H1 (cell line): ENCODE data around the gene HTRA1. TPM values are rescaled to one million over a fixed set of nuclear protein-coding genes. Genes with fewer than 3 reads are reported as not detected.

Source experiments
- CTCF ChIA-PET: fragments of 300-600 bp; sonication (Branson Sonifier 250); formaldehyde crosslinking; loops from one replicate; lab custom pipeline; 2021; ENCODE audit not compliant: partially characterized antibody; lab: Charles Lee
- POLR2A ChIA-PET: fragments of 300-600 bp; sonication (Branson Sonifier 250); formaldehyde crosslinking; loops from one replicate; lab custom pipeline; 2021; ENCODE audit warnings: inconsistent platforms; ENCODE audit not compliant: partially characterized antibody; lab: Charles Lee
- DNase-seq, 2 experiments: peaks; one replicate each; pipeline versions ENCODE4 v3.0.0 to v3.0.0-alpha.2; 2010 to 2022; ENCODE audit warnings: low spot score in 2 of 2, low read depth in 1 of 2, mixed read lengths in 1 of 2
- FAIRE-seq: peaks from 2 replicates; lab custom pipeline; 2011; peaks lifted over from hg19 to GRCh38; lab: Jason Lieb, UNC
- H2AFZ ChIP-seq: 2 replicates; pipeline ENCODE4 v1.8.1; 2012; ENCODE audit warnings: low read length, inconsistent platforms
- H2AK5ac ChIP-seq: 2 replicates; pipeline ENCODE4 v1.6.1; 2013; ENCODE audit warnings: low read depth, low read length
- H2BK120ac ChIP-seq: replicated peaks from 2 replicates; pipeline ENCODE3; 2013; ENCODE audit warnings: low read depth, low read length, inconsistent platforms
- H2BK12ac ChIP-seq: 2 replicates; pipeline ENCODE4 v1.6.1; 2013; ENCODE audit warnings: low read depth, low read length
- H2BK15ac ChIP-seq: 2 replicates; pipeline ENCODE4 v1.6.1; 2013; ENCODE audit warnings: low read length
- H2BK20ac ChIP-seq: 2 replicates; pipeline ENCODE4 v1.6.1; 2013; ENCODE audit warnings: low read length
- H2BK5ac ChIP-seq: 2 replicates; pipeline ENCODE4 v1.6.1; 2013; ENCODE audit warnings: low read depth, low read length
- H3K14ac ChIP-seq: 2 replicates; pipeline ENCODE4 v1.6.1; 2013; ENCODE audit warnings: inconsistent platforms; ENCODE audit not compliant: insufficient read length
- H3K18ac ChIP-seq: 2 replicates; pipeline ENCODE4 v1.6.1; 2013; ENCODE audit warnings: low read length; ENCODE audit errors: extremely low read depth
- H3K23ac ChIP-seq: 2 replicates; pipeline ENCODE4 v1.6.1; 2013; ENCODE audit warnings: inconsistent platforms; ENCODE audit not compliant: insufficient read length
- H3K23me2 ChIP-seq: 2 replicates; pipeline ENCODE4 v1.6.1; 2013; ENCODE audit warnings: low read depth, low read length
- H3K27ac ChIP-seq: 2 replicates; pipeline ENCODE4 v1.6.1; 2011; ENCODE audit warnings: low read depth, low read length, inconsistent platforms
- H3K27me3 ChIP-seq, 4 experiments: replicated peaks in 1 of 4; 1 replicate in 1 of 4; 2 replicates in 3 of 4; pipeline versions ENCODE4 v1.6.1 to v1.8.1; 2011 to 2013; ENCODE audit warnings: low read length in 3 of 4, mild to moderate bottlenecking in 3 of 4, inconsistent platforms in 2 of 4, mixed read lengths in 2 of 4, moderate library complexity in 1 of 4; ENCODE audit not compliant: control insufficient read depth in 3 of 4, insufficient read depth in 3 of 4; ENCODE audit errors: extremely low read depth in 1 of 4
- H3K36me3 ChIP-seq, 4 experiments: 2 replicates each; pipeline versions ENCODE4 v1.6.1 to v1.8.1; 2011 to 2013; ENCODE audit warnings: mild to moderate bottlenecking in 4 of 4, low read length in 3 of 4, moderate library complexity in 2 of 4, control low read depth in 1 of 4, inconsistent platforms in 1 of 4; ENCODE audit not compliant: insufficient read depth in 4 of 4, control insufficient read depth in 2 of 4
- H3K4ac ChIP-seq: replicated peaks from 2 replicates; pipeline ENCODE3; 2013; ENCODE audit warnings: low read length, low read depth, mixed read lengths, inconsistent platforms; ENCODE audit not compliant: insufficient read length
- H3K4me1 ChIP-seq, 4 experiments: replicated peaks in 1 of 4; 1 replicate in 1 of 4; 2 replicates in 3 of 4; pipeline versions ENCODE4 v1.6.1 to v1.8.1; 2011 to 2013; ENCODE audit warnings: low read length in 3 of 4, inconsistent platforms in 2 of 4, mixed read lengths in 1 of 4; ENCODE audit not compliant: insufficient read depth in 4 of 4, control insufficient read depth in 3 of 4
- H3K4me2 ChIP-seq, 2 experiments: 2 replicates each; pipeline versions ENCODE4 v1.6.1 to v1.8.1; 2011 to 2013; ENCODE audit warnings: low read depth in 2 of 2, low read length in 2 of 2, control low read depth in 1 of 2, inconsistent platforms in 1 of 2, mild to moderate bottlenecking in 1 of 2; ENCODE audit not compliant: insufficient read depth in 1 of 2
- H3K4me3 ChIP-seq, 4 experiments: fragments of 200-600, 300-600 bp in 1 of 4; sonication (generic), shearing (Covaris generic), sonication (Bioruptor Twin) in 1 of 4; 2 replicates each; pipeline versions ENCODE4 v1.5.1 to v1.8.1; 2011 to 2016; ENCODE audit warnings: low read length in 4 of 4, low read depth in 3 of 4, control low read depth in 2 of 4, inconsistent platforms in 2 of 4, mild to moderate bottlenecking in 2 of 4, mixed read lengths in 1 of 4, moderate library complexity in 1 of 4; ENCODE audit not compliant: insufficient read depth in 2 of 4; ENCODE audit errors: extremely low read depth in 1 of 4
- H3K56ac ChIP-seq: replicated peaks from 2 replicates; pipeline ENCODE3; 2013; ENCODE audit warnings: low read depth, mild to moderate bottlenecking, mixed read lengths, low read length, inconsistent platforms; ENCODE audit not compliant: insufficient read length
- H3K79me1 ChIP-seq: 2 replicates; pipeline ENCODE4 v1.6.1; 2013; ENCODE audit warnings: low read depth, low read length, control low read depth
- H3K79me2 ChIP-seq, 2 experiments: 2 replicates each; pipeline versions ENCODE4 v1.6.1 to v1.8.1; 2012 to 2013; ENCODE audit warnings: low read length in 2 of 2, mild to moderate bottlenecking in 2 of 2, inconsistent platforms in 1 of 2; ENCODE audit not compliant: insufficient read depth in 2 of 2, control insufficient read depth in 1 of 2
- H3K9ac ChIP-seq, 4 experiments: replicated peaks in 1 of 4; 1 replicate in 1 of 4; 2 replicates in 3 of 4; pipeline versions ENCODE4 v1.6.1 to v1.8.1; 2011 to 2013; ENCODE audit warnings: low read depth in 3 of 4, low read length in 3 of 4, control low read depth in 2 of 4, mild to moderate bottlenecking in 2 of 4, moderate library complexity in 2 of 4, inconsistent platforms in 1 of 4; ENCODE audit errors: extremely low read depth in 1 of 4
- H3K9me3 ChIP-seq, 2 experiments: 2 replicates each; pipeline versions ENCODE4 v1.6.1 to v1.8.1; 2012 to 2013; ENCODE audit warnings: mild to moderate bottlenecking in 2 of 2, moderate library complexity in 2 of 2, control low read depth in 1 of 2, inconsistent platforms in 1 of 2, low read depth in 1 of 2, low read length in 1 of 2, mixed read lengths in 1 of 2; ENCODE audit not compliant: insufficient read depth in 2 of 2
- H4K20me1 ChIP-seq, 2 experiments: replicated peaks in 1 of 2; 2 replicates each; pipeline versions ENCODE3 to v1.8.1; 2011 to 2013; ENCODE audit warnings: inconsistent platforms in 2 of 2, low read length in 2 of 2, mild to moderate bottlenecking in 1 of 2; ENCODE audit not compliant: insufficient read depth in 2 of 2, control insufficient read depth in 1 of 2
- H4K5ac ChIP-seq: 2 replicates; pipeline ENCODE4 v1.6.1; 2013; ENCODE audit warnings: low read length, low read depth, mixed read lengths, inconsistent platforms; ENCODE audit not compliant: insufficient read length
- H4K8ac ChIP-seq: 2 replicates; pipeline ENCODE4 v1.8.0; 2013; ENCODE audit warnings: mild to moderate bottlenecking, moderate library complexity, low read length, inconsistent platforms; ENCODE audit not compliant: insufficient read depth; ENCODE audit errors: extremely low read depth
- H4K91ac ChIP-seq: replicated peaks from 2 replicates; pipeline ENCODE3; 2013; ENCODE audit warnings: low read length, mixed read lengths, inconsistent platforms; ENCODE audit not compliant: insufficient read length
- BRCA1 ChIP-seq: IDR thresholded peaks from 2 replicates; pipeline ENCODE4 v1.6.1; 2012; ENCODE audit warnings: low read depth, low read length, improper control_type of control experiment
- HDAC6 ChIP-seq: IDR thresholded peaks from one replicate; pipeline ENCODE4 v1.7.1; 2012; ENCODE audit warnings: low read depth, mild to moderate bottlenecking, inconsistent platforms, low read length, moderate library complexity
- TAF1 ChIP-seq: IDR thresholded peaks from 2 replicates; pipeline ENCODE4 v1.6.1; 2011; ENCODE audit warnings: mild to moderate bottlenecking, low read depth, low read length
- TEAD4 ChIP-seq: IDR thresholded peaks from 2 replicates; pipeline ENCODE4 v1.6.1; 2012; ENCODE audit warnings: low read depth, low read length, inconsistent platforms, mixed read lengths
- WGBS, 2 experiments: shearing (Covaris generic) in 1 of 2; methylation state at CpG; one replicate each; pipeline versions ENCODE4 v1.1.6 to v1.1.7; 2013 to 2015; ENCODE audit warnings: low lambda C conversion rate in 2 of 2, mixed read lengths in 2 of 2, inconsistent platforms in 1 of 2, low coverage in 1 of 2, missing lambda C conversion rate in 1 of 2; ENCODE audit not compliant: insufficient replicate concordance in 2 of 2, insufficient coverage in 1 of 2, insufficient read length in 1 of 2; ENCODE audit errors: extremely low coverage in 1 of 2, missing lambda C conversion rate in 1 of 2; 5-methylcytosine and 5-hydroxymethylcytosine counted together
- polyA plus RNA-seq, 7 experiments: library from polyadenylated mRNA; depleted of rRNA in 3 of 7; stranded (reverse) in 5 of 7; unstranded in 2 of 7; fragments of >200 nt in 5 of 7; fragments of 200-250 nt in 2 of 7; gene quantifications; 1 replicate in 5 of 7; 2 replicates in 1 of 7; 4 replicates in 1 of 7; pipeline versions ENCODE4 v1.2.1 to v1.2.3, GENCODE V29; 2011 to 2013; ENCODE audit warnings: missing spikeins in 2 of 7, mixed read lengths in 2 of 7
- total RNA-seq: library from RNA; stranded (reverse); fragmentation: NEBNext Ultra II Directional; extraction: Animal tissue kit (Norgen Biotek cat#: 25700); gene quantifications from 2 replicates; pipeline ENCODE4 v1.2.1, GENCODE V29; 2021

Gene HTRA1
- total and polyA plus RNA-seq, 2 of the 8 experiments (the other 6 are each of a cell fraction or from before 2014, with no cell fraction given), result 15.8 to 20.1 TPM

- Histone ChIP-seq H3K23ac (no peak overlapping the region), H3K18ac (no peak overlapping the region), H2BK20ac (no peak overlapping the region), H2AFZ (no peak overlapping the region), H3K9ac (no peak overlapping the region), H3K27me3 (no peaks in the 10 kb centered on the region; a peak in 1 of 7 replicates), H3K4ac (no peak overlapping the region), H4K8ac (no peak overlapping the region), H4K91ac (no peak overlapping the region), H3K4me1 (no peaks in the 10 kb centered on the region), H3K79me2 (no peaks in the 10 kb centered on the region), H2BK120ac (no peak overlapping the region), H3K14ac (no peak overlapping the region), H3K79me1 (no peaks in the 10 kb centered on the region), H3K4me2 (no peak overlapping the region), H3K56ac (no peak overlapping the region), H2BK15ac (no peak overlapping the region), H2AK5ac (no peak overlapping the region), H4K5ac (no peak overlapping the region), H3K27ac (no peak overlapping the region), H2BK12ac (no peak overlapping the region), H3K23me2 (no peaks in the 10 kb centered on the region), H3K9me3 (no peaks in the 10 kb centered on the region), H4K20me1 (no peaks in the 10 kb centered on the region), H3K36me3 (no peaks in the 10 kb centered on the region), H2BK5ac (no peak overlapping the region), H3K4me3 (no peak overlapping the region)
- DNase-seq, result no peak
- ChIA-PET CTCF (interaction anchor here (0.9 to 2.4 kb wide), 11 partner anchors 10 to 241 kb away, joined by 3 to 9 read pairs (median 3); no protein-coding TSS in a partner anchor), POLR2A (no interaction called here)
- no peak for FAIRE-seq
- WGBS, 2 experiments, result 85% methylated on average over 5 of the region's 5 CpGs; no CpG with 5 or more reads in 1 of the 2 experiments
- no peak for TF ChIP-seq HDAC6
- TF ChIP-seq TAF1, result no peak
- no peak for TF ChIP-seq TEAD4
- TF ChIP-seq BRCA1, result no peak
- TF ChIP-seq, all 59 proteins: peak for 0
Measured at GRCh38 chr10:122515022-122515424, 53.7 kb downstream of the HTRA1 start.
